Measurements from ENCODE around the gene NDUFS6.
"Not testable (repeated sequence)": the region's sequence is repeated elsewhere in the genome, so short reads cannot be mapped to it uniquely, and the experiment has no call there.

NDUFS6 gene

DNA sequence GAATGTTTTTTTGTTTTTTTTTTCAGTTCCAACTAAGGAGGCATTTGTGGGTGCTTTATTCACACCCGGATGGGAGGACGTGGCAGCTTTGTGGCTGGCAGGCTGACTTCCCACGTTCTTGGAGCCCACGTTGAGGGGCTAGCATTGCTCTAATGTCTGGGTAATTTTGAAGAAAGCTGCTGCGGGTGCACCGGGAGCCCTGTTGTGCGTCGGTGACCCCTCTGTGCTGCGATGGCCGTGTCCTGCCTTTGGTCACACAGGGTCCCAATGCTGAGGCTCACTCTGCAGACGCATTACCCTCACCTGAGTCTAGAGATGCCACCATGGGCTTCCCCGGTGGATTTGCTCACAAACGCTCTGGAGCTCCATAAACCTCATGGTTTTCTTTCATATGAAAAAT lies 34.2 kb downstream of the NDUFS6 start:
- no peak for DNase-seq

DNA sequence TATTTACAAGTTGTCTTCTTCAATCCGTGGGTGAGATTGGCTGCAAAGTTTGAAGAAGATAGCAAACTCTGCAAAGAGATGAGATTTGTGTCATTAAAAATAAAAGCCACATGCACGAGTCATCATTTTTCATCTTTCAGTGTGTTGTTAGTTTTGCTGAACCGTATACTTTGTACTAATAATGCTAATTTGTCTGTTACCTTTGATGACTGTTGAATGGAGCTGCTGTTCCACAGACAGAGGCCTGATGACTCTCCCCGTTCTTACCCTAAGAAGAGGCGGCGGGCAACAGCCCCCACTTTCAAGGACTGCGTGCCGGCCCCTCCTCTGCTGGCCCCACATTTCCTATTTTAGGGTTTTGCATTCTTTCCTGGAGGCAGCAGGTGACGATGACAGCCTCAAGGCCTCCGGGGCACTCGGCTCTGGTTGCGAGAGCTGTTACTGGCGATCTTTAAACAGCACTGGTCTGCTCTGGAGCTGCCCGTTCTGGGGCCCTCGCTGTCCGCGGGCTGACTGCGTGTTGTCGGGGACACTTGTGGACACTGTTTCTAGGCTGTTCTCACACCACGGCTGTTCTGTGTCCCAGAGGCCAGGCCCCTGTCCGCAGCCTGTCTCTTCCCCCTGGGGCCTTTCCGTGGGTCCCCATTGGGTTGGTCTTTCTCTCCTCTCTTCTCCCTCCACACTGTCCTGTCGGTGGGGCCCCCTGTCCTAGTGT lies 35.1 kb downstream of the NDUFS6 start:
- no peak for DNase-seq

DNA sequence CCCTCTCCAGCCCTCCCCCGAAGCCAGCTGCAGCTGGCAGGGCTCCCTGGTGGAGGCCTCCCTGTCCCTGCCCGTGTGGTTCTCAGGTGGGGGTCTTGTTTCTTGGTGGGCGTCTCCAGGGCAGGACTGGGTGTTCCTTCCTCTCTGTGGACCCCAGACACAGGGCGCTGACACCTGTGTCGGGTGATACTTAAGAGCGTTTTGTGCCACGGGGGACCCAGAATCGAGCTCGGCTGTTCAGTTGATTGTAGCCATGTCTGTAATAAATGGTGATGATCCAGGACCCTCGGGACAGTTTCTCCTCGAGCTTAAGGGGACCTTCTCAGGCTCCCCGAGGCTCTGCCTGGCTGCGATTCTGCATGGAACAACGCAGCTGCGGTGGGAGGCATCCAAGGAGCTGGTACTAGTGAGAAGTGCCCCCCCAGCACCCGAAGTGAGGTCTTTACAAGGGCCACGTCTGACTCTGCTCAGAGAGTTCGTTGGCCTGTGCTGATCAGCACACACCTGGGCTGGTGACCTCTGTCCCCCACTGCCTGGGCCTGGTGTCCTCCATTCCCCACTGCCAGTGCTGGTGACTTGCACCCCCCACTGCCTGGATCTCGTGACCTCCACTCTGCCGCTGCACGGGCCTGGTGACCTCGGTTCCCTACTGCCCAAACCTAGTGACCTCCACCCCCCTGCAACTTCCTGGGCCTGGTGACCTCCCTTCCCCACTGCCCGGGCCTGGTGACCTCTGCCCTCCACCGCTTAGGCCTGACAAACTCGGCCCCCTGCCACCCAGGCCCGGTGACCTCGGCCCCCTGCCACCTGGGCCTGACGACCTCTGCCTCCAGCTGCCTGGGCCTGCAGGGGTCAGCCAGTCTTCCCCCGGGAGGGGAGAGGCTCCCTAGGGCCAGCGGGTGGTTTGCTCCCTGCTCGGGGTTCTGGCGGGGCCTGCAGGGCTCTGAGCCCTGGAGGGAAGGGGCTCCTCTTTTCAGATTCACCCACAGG lies 36.0 kb downstream of the NDUFS6 start:
- DNase-seq, result no peak

DNA sequence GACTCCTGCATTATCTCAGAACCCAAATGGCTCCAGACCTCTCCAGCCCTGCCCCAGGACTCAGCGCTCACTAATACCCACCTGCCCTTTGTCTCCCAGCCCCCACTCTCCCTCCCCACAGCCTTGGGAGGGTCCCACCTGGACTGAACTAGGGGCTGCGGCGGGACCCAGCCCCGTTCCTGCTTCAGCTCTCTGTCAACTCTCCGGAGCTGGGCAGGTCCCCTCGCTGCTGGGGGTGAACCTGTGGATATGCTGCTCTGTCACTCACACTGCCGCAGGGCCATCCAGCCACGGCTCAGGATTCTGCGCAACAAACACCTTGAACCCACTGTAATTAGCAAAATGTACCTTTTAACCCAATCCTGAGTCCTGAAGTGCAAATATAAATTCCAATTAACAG lies 36.8 kb downstream of the NDUFS6 start:
- no peak for DNase-seq

DNA sequence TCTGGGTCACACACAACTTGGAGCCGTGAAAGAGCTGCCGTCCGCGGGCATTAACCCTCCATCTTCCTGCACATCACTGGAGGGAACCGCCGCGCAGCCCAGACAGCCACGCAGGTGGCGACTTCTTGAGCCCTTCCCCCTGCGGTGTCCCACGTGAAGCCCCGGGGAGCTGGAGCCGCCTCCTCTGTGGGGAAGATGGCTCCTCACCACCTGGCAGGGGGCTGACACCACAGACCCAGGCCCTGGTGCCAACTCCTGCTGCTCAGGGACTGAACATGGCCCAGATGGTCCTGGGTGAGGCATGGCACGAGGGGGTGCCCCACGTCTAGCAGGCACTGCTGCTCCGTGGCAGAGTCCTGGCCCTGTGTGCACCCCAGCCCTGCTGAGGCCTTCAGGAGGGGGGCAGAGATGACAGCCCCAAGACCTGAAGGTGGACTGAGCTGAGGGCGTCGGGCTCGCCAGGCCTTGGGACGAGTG lies 38.9 kb downstream of the NDUFS6 start:
- DNase-seq, result no peak

DNA sequence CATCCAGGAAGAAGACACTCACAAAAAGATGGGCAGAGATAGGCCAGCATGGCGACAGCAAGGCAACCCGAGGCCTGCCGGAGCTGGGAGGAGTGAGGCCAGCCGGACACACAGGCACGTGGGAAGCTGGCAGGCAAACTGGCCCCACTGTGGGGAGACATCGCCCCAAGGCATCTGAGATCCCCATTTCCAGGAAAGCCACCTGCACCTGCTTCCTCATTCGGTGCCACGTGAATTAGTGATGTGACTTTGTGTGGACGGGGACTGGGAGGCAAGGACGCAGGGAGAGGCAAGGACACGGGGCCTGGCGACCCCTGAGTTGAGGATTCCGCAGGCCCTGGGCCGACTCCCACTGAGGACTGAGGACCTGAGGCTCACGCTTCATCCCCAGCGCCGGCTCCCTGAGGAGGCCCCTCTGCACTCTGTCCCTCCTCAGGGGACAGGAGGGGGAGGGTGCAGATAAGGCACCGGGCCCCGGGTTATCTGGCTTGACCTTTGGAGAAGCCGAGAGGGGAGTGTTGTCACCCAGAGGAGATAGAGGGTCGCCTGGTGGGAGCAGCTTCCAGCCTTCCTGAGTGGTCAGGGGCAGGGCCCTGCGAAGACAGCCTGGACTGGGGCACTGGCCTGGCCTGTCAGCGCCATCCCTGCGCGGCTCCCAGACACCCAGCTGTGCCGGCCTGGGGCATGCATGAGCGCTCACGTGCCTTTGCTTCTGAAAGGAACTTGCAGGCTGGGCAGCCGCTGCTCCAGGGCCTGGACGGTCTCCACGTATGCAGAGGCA lies 39.7 kb downstream of the NDUFS6 start:
- DNase-seq, result no peak

DNA sequence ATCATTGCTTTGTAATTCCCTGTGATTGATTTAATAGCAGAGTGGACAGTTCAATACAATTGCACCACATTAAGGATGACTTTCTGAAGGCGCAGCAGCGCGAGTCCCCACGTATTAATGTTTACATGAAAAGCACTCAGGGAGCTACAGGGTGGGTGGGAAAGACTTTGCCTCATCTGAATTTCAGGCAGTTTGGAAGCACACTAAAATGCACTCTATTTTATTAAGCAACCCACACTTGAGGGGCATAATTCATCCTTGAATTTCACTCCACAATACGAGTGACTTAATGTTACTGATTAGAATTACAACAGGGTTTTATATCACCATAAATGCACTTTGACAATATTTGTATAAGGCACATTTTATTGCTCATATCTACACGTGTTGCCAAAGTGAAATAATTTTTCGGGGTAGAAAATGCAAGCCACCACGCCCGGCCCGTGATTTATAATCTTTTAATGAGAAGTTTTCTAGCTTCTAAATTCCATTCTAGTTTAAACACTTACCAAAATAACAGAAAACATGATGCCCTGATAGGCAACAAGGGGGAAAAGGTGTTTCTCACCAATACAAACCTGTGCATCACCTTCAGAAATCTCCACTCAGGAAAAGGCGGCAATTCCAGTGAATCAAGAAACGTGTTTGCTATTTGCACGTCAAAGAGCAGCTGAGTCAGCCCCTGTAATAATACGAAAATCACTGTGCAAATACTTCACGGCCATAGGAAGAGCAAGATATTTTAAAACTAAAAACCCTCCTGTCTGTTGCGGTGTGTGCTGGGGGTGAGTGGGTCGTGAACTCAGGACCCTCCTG lies 41.0 kb downstream of the NDUFS6 start:
- no peak for DNase-seq

DNA sequence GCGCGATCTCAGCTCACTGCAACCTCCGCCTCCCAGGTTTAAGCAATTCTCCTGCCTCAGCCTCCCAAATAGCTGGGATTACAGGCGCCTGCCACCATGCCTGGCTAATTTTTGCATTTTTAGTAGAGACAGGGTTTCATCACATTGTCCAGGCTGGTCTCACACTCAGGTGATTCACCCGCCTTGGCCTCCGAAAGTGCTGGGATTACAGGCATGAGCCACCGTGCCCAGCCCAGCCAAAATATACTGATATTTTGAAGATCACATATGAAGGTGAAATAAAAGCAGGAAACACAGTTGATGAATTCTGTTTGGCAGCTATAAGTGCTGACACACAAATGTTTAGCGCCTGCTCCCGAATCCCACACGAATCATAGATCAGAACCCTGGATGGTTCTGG lies 42.6 kb downstream of the NDUFS6 start:
- DNase-seq, result not testable (repeated sequence)

DNA sequence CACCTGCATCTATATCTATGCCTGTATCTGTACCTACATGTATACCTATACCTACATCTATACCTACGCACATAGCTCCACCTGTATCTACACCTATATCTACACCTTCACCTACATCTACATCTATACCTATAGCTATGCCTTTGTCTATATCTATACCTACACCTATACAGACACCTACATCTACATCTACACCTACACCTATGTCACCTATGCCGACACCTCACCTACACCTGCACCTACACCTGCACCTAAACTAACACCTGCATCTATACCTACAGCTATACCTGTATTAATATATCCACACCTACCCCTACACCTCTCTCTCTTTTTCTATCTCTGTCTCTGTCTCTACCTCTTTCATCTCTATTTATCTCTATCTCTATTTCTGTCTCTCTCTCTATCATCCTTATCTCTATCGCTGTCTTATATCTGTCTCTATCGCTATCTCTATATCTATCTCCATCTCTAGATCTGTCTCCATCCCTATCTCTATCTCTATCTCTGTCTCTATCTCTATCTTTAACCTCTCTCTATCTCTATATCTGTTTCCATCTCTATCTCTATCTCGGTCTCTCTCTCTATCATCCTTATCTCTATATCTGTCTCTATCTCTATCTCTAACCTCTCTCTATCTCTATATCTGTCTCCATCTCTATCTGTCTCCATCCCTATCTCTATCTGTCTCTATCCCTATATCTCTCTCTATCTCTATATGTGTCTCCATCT lies 43.7 kb downstream of the NDUFS6 start:
- no peak for DNase-seq

DNA sequence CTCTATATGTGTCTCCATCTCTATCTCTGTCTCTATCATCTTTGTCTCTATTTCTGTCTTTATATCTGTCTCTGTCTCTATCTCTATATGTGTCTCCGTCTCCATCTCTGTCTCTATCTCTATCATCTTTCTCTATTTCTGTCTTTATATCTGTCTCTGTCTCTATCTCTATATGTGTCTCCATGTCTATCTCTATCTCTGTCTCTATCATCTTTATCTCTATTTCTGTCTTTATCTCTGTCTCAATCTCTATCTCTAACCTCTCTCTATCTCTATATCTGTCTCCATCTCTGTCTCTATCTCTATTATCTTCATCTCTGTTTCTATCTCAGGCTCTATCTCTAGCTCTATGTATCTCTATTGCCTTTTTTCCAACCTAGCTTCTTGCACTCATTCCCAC lies 44.5 kb downstream of the NDUFS6 start:
- DNase-seq, result no peak

DNA sequence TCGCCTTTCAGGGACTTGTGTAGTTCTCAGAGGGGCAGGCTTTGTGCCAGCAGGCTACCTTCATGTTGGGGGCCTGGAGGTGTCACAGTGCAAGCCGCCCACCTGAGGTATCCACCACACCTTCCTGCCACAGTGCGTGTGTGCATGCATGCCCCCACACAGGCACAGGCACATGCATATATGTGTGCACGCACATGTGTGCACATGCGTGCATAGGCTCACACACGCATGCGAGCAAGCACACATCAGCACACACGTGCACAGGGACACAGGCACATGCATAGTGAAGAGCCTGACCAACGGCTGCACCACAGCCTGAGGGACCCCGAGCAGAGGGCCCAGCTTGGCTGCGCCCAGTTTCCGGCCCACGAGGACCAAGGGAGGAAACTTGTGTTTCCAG lies 45.4 kb downstream of the NDUFS6 start:
- no peak for DNase-seq

DNA sequence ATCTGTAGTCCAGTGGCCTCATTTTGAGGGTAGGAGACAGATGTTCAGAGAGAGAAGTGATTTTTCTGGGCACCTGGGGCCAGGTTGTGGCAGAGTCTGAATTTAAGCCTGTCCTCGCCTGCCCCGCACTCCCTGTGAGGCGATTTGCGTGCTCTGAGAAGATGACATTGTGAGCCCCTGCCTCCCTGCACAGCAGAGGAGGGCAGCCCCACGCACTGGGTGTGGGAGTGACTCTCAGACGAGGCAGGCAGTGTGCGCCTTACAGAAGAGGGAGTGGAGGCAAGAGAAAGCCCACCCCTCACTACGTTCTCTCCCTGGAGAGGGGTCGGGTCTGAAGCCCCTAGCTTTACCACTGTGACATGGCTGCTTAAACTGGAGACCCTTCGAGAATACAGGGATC lies 45.8 kb downstream of the NDUFS6 start:
- no peak for DNase-seq

DNA sequence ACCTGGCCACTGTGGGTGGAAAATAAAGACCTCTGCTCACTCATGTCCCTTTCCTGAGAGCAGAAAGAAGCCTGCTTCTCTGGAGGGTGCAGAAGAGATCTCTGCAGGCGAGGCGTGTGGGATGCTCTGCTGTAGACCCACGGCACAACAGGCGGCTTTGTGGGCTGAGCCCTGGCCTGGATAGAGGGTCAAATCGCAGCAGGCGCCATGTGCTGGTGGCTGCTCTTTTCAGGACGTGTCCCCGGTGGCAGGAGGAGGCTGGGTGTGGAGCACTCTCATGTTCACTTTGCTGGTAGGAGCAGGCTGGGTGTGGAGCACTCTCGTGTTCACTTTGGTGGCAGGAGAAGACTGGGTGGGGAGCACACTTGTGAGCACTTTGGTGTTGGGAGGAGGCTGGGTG lies 46.4 kb downstream of the NDUFS6 start:
- DNase-seq, result no peak

DNA sequence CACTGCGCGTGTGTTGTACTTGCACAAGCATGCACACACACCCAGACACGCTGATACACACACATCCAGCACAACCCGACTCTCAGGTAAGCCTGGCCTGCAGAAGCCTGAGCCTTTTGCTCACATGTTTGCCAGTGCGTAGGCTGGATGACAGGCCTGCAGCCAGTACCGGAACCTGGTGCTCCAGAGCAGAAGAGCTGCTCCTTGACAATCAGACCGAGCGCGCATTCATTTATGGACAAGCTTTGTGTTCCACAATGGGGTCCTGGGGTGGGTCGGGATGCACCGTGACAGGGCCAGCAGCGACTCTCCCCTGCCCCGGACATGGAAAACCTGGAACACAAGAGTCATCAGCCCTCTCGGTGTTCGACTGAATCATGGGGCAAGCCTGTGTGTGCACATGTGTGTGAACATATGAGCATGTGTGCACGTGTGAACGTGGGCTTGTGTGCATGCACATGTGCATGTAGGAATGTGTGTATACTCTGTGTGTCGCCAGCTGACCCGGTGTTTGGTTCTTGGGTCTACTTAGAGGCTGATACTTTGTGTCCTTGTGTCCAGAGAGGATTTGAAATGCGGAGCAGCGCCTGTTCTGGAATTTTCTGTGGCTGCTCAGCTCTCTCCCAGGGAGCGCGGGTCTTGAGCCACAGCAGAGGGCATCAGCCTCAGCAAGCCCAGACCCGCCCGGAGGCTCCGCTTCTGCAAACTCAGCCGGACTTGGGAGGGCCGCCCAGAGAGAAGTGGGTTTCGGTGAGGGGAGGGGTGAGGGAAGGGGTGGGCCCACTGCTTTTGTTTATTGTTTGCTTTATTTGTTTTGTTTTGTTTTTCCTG lies 49.3 kb downstream of the NDUFS6 start:
- DNase-seq, result no peak

DNA sequence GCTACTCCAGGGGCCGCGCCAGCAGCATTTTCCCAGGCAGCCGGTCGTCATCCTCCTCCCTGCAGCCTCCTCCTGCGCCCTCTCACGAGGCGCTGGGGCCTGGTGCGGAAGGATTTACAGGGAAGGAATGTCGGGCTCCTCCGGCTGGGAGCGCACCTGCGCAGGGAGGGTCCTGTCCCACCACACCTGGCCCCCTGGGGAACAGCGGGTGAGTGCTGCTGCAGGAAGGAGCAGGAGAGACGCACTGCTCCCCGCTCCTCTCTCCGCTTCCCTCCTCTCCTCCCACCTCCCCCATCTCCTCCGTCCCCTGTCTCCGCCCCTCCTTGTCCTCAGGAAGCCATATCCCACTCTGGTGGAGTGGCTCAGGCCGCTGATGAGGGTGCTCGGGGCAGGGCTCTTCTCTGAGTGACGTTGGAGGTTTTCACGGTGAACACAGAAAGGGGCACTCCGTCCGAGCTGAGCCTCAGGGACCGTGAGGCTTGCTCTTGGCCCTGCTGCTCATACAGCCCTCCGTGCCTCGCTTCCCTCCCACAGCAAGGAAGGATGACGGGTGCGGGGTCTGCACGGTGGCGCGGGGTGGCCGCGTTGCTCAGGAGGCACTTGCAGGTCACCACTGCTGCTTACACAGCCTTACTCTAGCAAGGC lies 50.2 kb downstream of the NDUFS6 start:
- DNase-seq, result no peak

DNA sequence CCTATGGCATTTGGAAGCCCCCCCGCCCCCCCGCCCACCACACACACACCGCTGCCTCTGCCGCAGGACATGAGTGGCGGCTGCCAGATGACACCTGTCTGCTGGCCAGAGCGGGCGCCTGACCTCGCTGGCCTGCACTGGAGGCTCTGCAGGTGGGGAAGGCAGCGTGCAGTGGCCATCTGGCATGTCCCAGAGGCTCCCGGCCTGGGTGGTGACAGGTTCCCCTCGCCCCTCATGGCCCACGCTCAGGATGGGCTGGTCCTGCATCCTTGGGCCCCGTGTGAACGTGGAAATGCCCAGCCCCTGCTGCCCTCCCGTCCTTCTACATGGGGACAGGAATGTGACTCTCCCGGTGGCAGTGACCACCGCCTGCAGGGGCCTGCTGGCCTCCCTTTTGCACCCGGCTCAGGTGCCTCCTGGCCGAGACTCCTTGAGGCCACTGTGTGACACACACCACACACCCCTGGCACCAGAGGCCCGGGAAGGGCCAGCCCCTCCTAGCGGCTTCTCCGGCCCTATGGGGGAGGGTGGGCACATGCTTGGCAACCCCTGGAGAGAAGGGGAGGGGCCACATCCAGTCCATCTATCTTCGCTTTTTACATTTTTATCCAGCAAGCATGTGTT lies 51.2 kb downstream of the NDUFS6 start:
- no peak for DNase-seq

DNA sequence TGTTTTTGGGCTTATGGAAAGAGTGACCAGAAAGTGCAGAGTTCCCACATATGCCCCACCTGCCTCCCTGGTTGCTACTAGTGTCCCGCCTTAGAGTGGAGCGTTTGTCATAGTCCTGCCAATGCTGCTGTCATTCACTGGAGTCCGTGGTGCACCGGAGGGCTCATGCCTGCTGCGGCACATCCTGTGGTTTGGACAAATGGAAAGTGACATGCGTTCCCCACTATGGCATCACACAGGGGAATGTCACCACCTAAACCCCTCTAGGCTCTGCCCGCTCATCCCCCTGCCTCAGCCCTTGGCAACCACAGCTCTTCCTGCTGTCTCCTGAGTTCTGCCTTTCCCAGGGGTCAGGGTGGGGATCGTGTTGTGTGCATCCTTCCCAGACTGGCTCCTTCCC lies 52.3 kb downstream of the NDUFS6 start:
- no peak for DNase-seq

DNA sequence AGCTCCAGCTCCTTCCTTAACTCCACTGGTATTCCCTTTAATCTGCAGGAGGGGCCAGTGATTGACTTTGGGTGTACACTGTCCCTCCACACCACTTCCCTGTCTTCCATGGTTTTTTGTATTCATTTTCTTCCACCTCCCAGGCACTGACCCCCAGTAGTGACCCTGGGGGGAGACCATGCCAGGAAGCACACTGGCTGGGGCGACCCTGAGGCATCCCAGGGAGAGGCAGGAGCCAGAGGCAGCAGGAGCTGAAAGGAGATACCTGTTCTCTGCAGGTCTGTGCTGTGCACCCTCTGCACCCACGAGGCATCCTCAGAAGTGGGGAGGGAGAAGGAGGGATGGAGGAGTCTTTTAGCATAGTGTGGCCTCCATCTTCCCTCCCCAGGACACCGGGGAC lies 53.9 kb downstream of the NDUFS6 start:
- DNase-seq, result no peak

DNA sequence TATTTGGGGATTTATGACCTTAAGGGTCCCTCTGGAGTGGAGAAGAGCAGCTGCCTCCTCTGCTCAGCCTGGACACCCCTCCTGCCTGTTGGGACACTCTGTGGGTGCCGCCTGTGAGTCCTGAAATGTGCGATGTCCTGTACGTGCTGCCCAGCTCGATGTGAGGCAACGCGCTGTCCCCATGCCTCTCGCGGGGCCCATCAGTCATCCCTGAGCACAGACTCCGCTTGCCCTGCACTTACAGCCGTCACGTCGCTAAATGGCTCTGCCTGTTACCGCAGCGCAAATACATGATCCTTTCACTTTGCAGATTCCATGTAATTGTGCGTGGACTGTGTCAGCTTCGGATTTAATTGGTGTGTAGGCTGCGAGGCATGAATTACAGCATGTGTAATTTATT lies 54.4 kb downstream of the NDUFS6 start:
- DNase-seq, result no peak
